Measurements from ENCODE around the gene AUTS2.

The AUTS2 gene

GRCh38 chr7:69946901-69947300, 348.6 kb downstream of the AUTS2 start:
- no peak overlapping the region for H3K4me3 ChIP-seq (ENCODE audit: low read depth, low read length)
- TF ChIP-seq CTCF (IDR thresholded peaks at IDR 0.05; ENCODE audit: insufficient read depth, low read depth, low read length, missing control alignments): no peak
- no peak for DNase-seq (ENCODE audit: low read depth)

- no peak for DNase-seq (ENCODE audit: low read depth)
- TF ChIP-seq CTCF (IDR thresholded peaks at IDR 0.05; ENCODE audit: insufficient read depth, low read depth, low read length, missing control alignments): no peak
- no peak overlapping the region for H3K4me3 ChIP-seq (ENCODE audit: low read depth, low read length)
Observed at GRCh38 chr7:69947998-69948397, 349.7 kb downstream of the AUTS2 start.

- no peak for TF ChIP-seq CTCF (IDR thresholded peaks at IDR 0.05; ENCODE audit: insufficient read depth, low read depth, low read length, missing control alignments)
- no peak overlapping the region for H3K4me3 ChIP-seq (ENCODE audit: low read depth, low read length)
- no peak for DNase-seq (ENCODE audit: low read depth)
Observed at GRCh38 chr7:69949122-69949521, 350.8 kb downstream of the AUTS2 start.

GRCh38 chr7:69951458-69951857, 353.2 kb downstream of the AUTS2 start:
- no peak for DNase-seq (ENCODE audit: low read depth)
- H3K4me3 ChIP-seq (ENCODE audit: low read depth, low read length): no peak overlapping the region
- no peak for TF ChIP-seq CTCF (IDR thresholded peaks at IDR 0.05; ENCODE audit: insufficient read depth, low read depth, low read length, missing control alignments)

- peak; percentile 20 for DNase-seq (ENCODE audit: low read depth)
- H3K4me3 ChIP-seq (ENCODE audit: low read depth, low read length): no peak overlapping the region
- no peak for TF ChIP-seq CTCF (IDR thresholded peaks at IDR 0.05; ENCODE audit: insufficient read depth, low read depth, low read length, missing control alignments)
Observed at GRCh38 chr7:69953136-69954067, 355.1 kb downstream of the AUTS2 start.

GRCh38 chr7:69956541-69956940, 358.3 kb downstream of the AUTS2 start:
- no peak for DNase-seq (ENCODE audit: low read depth)
- TF ChIP-seq CTCF (IDR thresholded peaks at IDR 0.05; ENCODE audit: insufficient read depth, low read depth, low read length, missing control alignments): no peak
- H3K4me3 ChIP-seq (ENCODE audit: low read depth, low read length): no peak overlapping the region
